PFSK-1 (cell line): Measurements from ENCODE around the gene TMEM200A.

Source experiments
- FOXP2 ChIP-seq: optimal IDR thresholded peaks from 2 replicates; pipeline ENCODE3; 2011; ENCODE audit warnings: borderline replicate concordance, control low read depth, inconsistent platforms; ENCODE audit not compliant: insufficient read depth; ENCODE audit errors: extremely low read length, extremely low read depth
- REST ChIP-seq, 2 experiments: IDR thresholded peaks; 2 replicates each; pipeline versions ENCODE4 v1.6.1 to v1.8.0; 2011 to 2012; ENCODE audit warnings: low read depth in 2 of 2, low read length in 2 of 2, control low read depth in 1 of 2, inconsistent platforms in 1 of 2, mild to moderate bottlenecking in 1 of 2, moderate library complexity in 1 of 2; ENCODE audit not compliant: insufficient read depth in 1 of 2

TMEM200A gene

GRCh38 chr6:130489514-130489913 is 123.7 kb downstream of the TMEM200A start:
- TF ChIP-seq REST (IDR thresholded peaks at IDR 0.05; ENCODE audit: insufficient read depth in 1 of 2, low read depth in 2 of 2, low read length in 2 of 2): no peak
- TF ChIP-seq FOXP2: no peak
